CD14-positive monocyte (primary cell): ENCODE results near the gene CABP7. TPM values are rescaled to one million over a fixed set of nuclear protein-coding genes. Genes with fewer than 3 reads are reported as not detected.
A peak's percentile ranks its signal among the peaks of the same experiment; 100 is the strongest.

Experiments
- DNase-seq, 3 donors: peaks; one replicate each; pipeline ENCODE4 v3.0.0-alpha.2; 2011 to 2022
- H2AFZ ChIP-seq: 2 replicates; pipeline ENCODE4 v1.6.0; 2012; ENCODE audit warnings: mild to moderate bottlenecking, low read depth, low read length, inconsistent platforms; ENCODE audit not compliant: insufficient read depth, poor library complexity, severe bottlenecking
- H3K27ac ChIP-seq, 2 donors: 1 replicate in 1 of 2; 2 replicates in 1 of 2; pipeline ENCODE4 v1.5.1; 2012 to 2013; ENCODE audit warnings: low read length in 2 of 2, control low read depth in 1 of 2, inconsistent platforms in 1 of 2, low read depth in 1 of 2, mild to moderate bottlenecking in 1 of 2
- H3K27me3 ChIP-seq, 2 donors: one replicate each; pipeline versions ENCODE4 v1.6.0 to v1.6.1; 2011 to 2013; ENCODE audit warnings: low read length in 2 of 2; ENCODE audit not compliant: control insufficient read depth in 2 of 2, insufficient read depth in 2 of 2
- H3K36me3 ChIP-seq, 2 donors: replicated peaks in 1 of 2; 1 replicate in 1 of 2; 2 replicates in 1 of 2; pipeline versions ENCODE4 v1.5.1 to v1.6.1; 2012 to 2013; ENCODE audit warnings: low read length in 2 of 2, control low read depth in 1 of 2, inconsistent platforms in 1 of 2, mild to moderate bottlenecking in 1 of 2; ENCODE audit not compliant: insufficient read depth in 2 of 2, control insufficient read depth in 1 of 2
- H3K4me1 ChIP-seq, 2 donors: 1 replicate in 1 of 2; 2 replicates in 1 of 2; pipeline versions ENCODE4 v1.5.1 to v1.6.1; 2012 to 2013; ENCODE audit warnings: low read length in 2 of 2, control low read depth in 1 of 2, inconsistent platforms in 1 of 2, mild to moderate bottlenecking in 1 of 2, moderate library complexity in 1 of 2; ENCODE audit not compliant: insufficient read depth in 2 of 2, control insufficient read depth in 1 of 2
- H3K4me2 ChIP-seq: replicated peaks from 2 replicates; pipeline ENCODE3; 2012; ENCODE audit warnings: low read length, moderate library complexity, mild to moderate bottlenecking; ENCODE audit not compliant: poor library complexity, severe bottlenecking; ENCODE audit errors: extremely low read depth
- H3K4me3 ChIP-seq, 3 experiments: fragments of 200-600 bp in 1 of 3; sonication (generic) in 1 of 3; replicated peaks in 1 of 3; 1 replicate in 2 of 3; 2 replicates in 1 of 3; pipeline ENCODE4 v1.5.1; 2011 to 2013; ENCODE audit warnings: low read length in 3 of 3, mild to moderate bottlenecking in 3 of 3, control low read depth in 2 of 3, low read depth in 2 of 3, inconsistent platforms in 1 of 3, moderate library complexity in 1 of 3
- H3K79me2 ChIP-seq: 2 replicates; pipeline ENCODE4 v1.6.0; 2012; ENCODE audit warnings: mild to moderate bottlenecking, control low read depth, inconsistent platforms, low read length, moderate library complexity; ENCODE audit not compliant: insufficient read depth
- H3K9ac ChIP-seq: 2 replicates; pipeline ENCODE4 v1.6.0; 2017; ENCODE audit warnings: low read length, mild to moderate bottlenecking; ENCODE audit not compliant: insufficient read depth, poor library complexity, severe bottlenecking
- H3K9me3 ChIP-seq, 2 donors: replicated peaks in 1 of 2; 1 replicate in 1 of 2; 2 replicates in 1 of 2; pipeline versions ENCODE4 v1.5.1 to v1.6.1; 2012 to 2013; ENCODE audit warnings: low read length in 2 of 2, control low read depth in 1 of 2; ENCODE audit not compliant: control insufficient read depth in 1 of 2, insufficient read depth in 1 of 2
- H4K20me1 ChIP-seq: 2 replicates; pipeline ENCODE4 v1.6.0; 2012; ENCODE audit warnings: mild to moderate bottlenecking, low read length, control low read depth, moderate library complexity; ENCODE audit not compliant: insufficient read depth
- H3K27ac Mint-ChIP-seq, 7 donors: one replicate each; pipeline ENCODE4 v1.8.0; 2020; ENCODE audit warnings: mild to moderate bottlenecking in 7 of 7, mixed read lengths in 7 of 7, moderate library complexity in 6 of 7, inconsistent platforms in 2 of 7
- H3K27me3 Mint-ChIP-seq, 3 donors: one replicate each; pipeline ENCODE4 v1.8.0; 2021 to 2022; ENCODE audit warnings: low read depth in 3 of 3, mild to moderate bottlenecking in 3 of 3, mixed read lengths in 3 of 3, moderate library complexity in 3 of 3, inconsistent platforms in 1 of 3
- H3K36me3 Mint-ChIP-seq, 2 donors: one replicate each; pipeline ENCODE4 v1.8.0; 2020; ENCODE audit warnings: mixed read lengths in 2 of 2, inconsistent platforms in 1 of 2, mild to moderate bottlenecking in 1 of 2
- H3K4me1 Mint-ChIP-seq: one replicate; pipeline ENCODE4 v1.8.0; 2020; ENCODE audit warnings: mild to moderate bottlenecking, mixed read lengths
- H3K4me3 Mint-ChIP-seq, 2 donors: one replicate each; pipeline ENCODE4 v1.8.0; 2020; ENCODE audit warnings: mild to moderate bottlenecking in 2 of 2, mixed read lengths in 2 of 2, moderate library complexity in 1 of 2
- H3K9me3 Mint-ChIP-seq, 7 donors: one replicate each; pipeline ENCODE4 v1.8.0; 2020 to 2022; ENCODE audit warnings: mixed read lengths in 7 of 7, mild to moderate bottlenecking in 6 of 7, moderate library complexity in 6 of 7, inconsistent platforms in 2 of 7
- WGBS: methylation state at CpG from one replicate; pipeline ENCODE4 v1.1.5; 2013; ENCODE audit warnings: missing lambda C conversion rate; ENCODE audit not compliant: insufficient coverage; 5-methylcytosine and 5-hydroxymethylcytosine counted together
- intact Hi-C, 2 donors: fragments of 100-400 bp; cut with micrococcal nuclease; formaldehyde crosslinking; loops; one replicate each; pipeline versions ENCODE4 v1.15.0 to v1.15.1; 2023
- polyA plus RNA-seq, 3 donors: library from polyadenylated mRNA; depleted of rRNA in 1 of 3; unstranded in 2 of 3; stranded (reverse) in 1 of 3; fragments of 300-500 nt in 2 of 3; fragments of >200 nt in 1 of 3; fragmentation: Illumina TruSeq in 2 of 3; gene quantifications; 1 replicate in 2 of 3; 2 replicates in 1 of 3; pipeline ENCODE4 v1.2.3, GENCODE V29; 2012 to 2021
- TF ChIP-seq, protein P1 (sequence below): fragments of 200-600 bp; IDR thresholded peaks from one replicate; pipeline ENCODE4 v1.8.0; 2022; ENCODE audit warnings: antibody characterized with exemption, mild to moderate bottlenecking

Gene CABP7
- polyA plus RNA-seq, 3 donors = 0.11 to 0.14 TPM; not detected in 1

DNA sequence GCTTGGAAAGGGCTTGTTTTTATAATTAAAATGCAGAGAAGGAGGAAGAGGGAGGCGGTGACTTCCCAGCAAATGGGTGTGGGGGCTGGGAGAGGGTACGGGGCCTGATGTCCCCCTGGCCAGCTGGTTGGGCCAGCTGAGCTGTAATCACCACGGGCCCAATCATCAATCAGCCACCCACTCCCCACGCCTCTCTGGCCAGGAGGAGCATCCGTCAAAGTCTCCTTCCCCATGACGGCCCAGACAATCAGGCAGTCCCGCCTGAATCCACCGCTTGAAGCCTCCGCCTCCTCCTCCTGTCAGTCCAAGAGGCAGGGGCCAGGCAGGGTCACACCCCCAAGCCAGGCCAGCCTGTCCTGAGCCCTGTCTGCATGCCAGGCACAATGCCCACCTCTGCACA, 13.3 kb upstream of the CABP7 start:
- Histone ChIP-seq H3K9ac (no peak overlapping the region), H4K20me1 (peaks cover under 1% of the 10 kb centered on the region), H3K9me3 (no peaks in the 10 kb centered on the region), H2AFZ (no peak overlapping the region), H3K4me3 (no peak overlapping the region), H3K4me1 (peaks cover 7 to 14% of the 10 kb centered on the region in 2 donors), H3K27me3 (peaks cover 0 to 9% of the 10 kb centered on the region in 2 donors), H3K36me3 (no peaks in the 10 kb centered on the region), H3K79me2 (no peaks in the 10 kb centered on the region), H3K27ac (no peak overlapping the region), H3K4me2 (no peak overlapping the region)
- H3K27ac Mint-ChIP-seq = no peak overlapping the region
- no peak for DNase-seq
- peak overlapping the region in 1 of 2 donors; percentile 23 for H3K4me3 Mint-ChIP-seq
- H3K4me1 Mint-ChIP-seq = peaks cover 11% of the 10 kb centered on the region
- no peaks in the 10 kb centered on the region for H3K36me3 Mint-ChIP-seq
- 70% methylated on average over 7 of the region's 9 CpGs for WGBS
- peaks cover 19 to 37% (median 20%) of the 10 kb centered on the region in 3 donors for H3K27me3 Mint-ChIP-seq
- TF ChIP-seq, protein P1, sequence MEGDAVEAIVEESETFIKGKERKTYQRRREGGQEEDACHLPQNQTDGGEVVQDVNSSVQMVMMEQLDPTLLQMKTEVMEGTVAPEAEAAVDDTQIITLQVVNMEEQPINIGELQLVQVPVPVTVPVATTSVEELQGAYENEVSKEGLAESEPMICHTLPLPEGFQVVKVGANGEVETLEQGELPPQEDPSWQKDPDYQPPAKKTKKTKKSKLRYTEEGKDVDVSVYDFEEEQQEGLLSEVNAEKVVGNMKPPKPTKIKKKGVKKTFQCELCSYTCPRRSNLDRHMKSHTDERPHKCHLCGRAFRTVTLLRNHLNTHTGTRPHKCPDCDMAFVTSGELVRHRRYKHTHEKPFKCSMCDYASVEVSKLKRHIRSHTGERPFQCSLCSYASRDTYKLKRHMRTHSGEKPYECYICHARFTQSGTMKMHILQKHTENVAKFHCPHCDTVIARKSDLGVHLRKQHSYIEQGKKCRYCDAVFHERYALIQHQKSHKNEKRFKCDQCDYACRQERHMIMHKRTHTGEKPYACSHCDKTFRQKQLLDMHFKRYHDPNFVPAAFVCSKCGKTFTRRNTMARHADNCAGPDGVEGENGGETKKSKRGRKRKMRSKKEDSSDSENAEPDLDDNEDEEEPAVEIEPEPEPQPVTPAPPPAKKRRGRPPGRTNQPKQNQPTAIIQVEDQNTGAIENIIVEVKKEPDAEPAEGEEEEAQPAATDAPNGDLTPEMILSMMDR = no peak
- intact Hi-C loops = no loop called here
- no peaks in the 10 kb centered on the region for H3K9me3 Mint-ChIP-seq

DNA sequence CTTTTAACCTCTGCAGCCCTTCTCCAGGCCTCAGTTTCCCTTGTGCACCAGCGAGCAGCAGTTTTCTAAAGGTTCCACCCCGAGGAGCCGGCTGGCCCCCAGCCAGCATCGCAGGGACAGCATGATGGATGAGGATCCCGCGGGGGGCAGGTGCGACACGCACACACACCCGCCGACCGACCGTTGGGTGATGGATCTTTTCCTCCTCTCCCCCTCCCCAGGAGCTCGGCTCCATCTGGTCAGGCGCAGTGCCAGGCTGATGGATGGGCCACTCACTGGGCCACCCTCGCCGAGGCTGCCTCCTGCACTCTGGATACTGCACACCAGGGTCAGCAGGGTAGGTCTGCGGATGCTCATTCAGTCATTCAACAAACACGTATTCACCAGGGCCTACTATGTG, 12.8 kb upstream of the CABP7 start:
- DNase-seq = no peak
- WGBS = 65% methylated on average over 12 of the region's 18 CpGs
- Histone ChIP-seq H3K4me2 (no peak overlapping the region), H3K36me3 (no peaks in the 10 kb centered on the region), H4K20me1 (no peaks in the 10 kb centered on the region), H2AFZ (no peak overlapping the region), H3K9me3 (no peaks in the 10 kb centered on the region), H3K27me3 (peaks cover 0 to 9% of the 10 kb centered on the region in 2 donors), H3K27ac (no peak overlapping the region), H3K9ac (no peak overlapping the region), H3K79me2 (no peaks in the 10 kb centered on the region), H3K4me1 (peaks cover 7 to 14% of the 10 kb centered on the region in 2 donors), H3K4me3 (no peak overlapping the region)
- TF ChIP-seq, protein P1 = no peak
- Mint-ChIP-seq H3K9me3 (no peaks in the 10 kb centered on the region), H3K27ac (no peak overlapping the region), H3K36me3 (no peaks in the 10 kb centered on the region), H3K4me3 (peak overlapping the region in 1 of 2 donors; percentile 23), H3K4me1 (peaks cover 11% of the 10 kb centered on the region), H3K27me3 (peaks cover 18 to 38% (median 19%) of the 10 kb centered on the region in 3 donors)
- intact Hi-C loops = no loop called here
